ENCODE data around the gene COQ8B.
A peak's percentile ranks its signal among the peaks of the same experiment; 100 is the strongest.
"Not testable (repeated sequence)": the region's sequence is repeated elsewhere in the genome, so short reads cannot be mapped to it uniquely, and the experiment has no call there.

Gene COQ8B

DNA sequence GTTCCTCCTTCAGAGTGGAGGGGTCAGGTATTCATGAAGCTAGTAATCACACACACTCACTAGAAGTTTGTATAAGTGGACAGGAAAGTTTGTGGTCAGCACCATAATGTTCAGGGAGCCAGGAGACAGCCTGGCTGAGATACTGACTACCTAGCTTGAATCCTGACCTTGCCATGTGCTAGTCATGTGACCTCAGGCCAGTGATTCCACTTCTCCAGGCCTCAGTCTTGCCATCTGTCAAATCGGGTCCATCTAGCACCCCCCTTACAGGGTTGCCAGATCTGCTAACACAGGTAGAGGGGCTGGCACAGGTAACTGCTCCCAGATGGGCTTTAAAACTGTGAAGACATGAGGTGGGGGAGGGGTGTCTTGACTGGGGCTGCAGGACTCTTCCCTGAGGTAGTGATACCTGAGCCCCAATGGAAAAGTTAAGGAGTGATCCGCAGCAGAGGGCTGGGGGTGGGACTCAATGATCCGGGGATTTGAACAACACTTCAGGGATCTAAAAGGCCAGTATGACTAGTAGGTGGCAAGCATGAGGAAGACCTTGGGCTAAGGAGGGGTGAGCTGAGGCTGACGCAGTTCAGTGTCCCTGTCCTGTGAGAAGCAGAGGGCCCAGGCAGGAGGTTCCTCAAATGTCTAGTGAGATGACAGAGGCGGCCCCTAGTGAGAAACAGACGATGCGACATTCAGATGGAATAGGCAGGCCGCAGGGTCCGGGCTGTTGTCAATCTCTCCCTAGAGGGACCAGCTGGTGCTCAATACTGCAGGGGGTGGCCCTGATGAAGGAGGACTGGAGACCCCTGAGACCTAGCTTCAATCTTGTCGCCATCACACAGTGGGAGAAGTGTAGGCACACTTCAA is 25.1 kb upstream of the COQ8B start:
- no peak for DNase-seq

DNA sequence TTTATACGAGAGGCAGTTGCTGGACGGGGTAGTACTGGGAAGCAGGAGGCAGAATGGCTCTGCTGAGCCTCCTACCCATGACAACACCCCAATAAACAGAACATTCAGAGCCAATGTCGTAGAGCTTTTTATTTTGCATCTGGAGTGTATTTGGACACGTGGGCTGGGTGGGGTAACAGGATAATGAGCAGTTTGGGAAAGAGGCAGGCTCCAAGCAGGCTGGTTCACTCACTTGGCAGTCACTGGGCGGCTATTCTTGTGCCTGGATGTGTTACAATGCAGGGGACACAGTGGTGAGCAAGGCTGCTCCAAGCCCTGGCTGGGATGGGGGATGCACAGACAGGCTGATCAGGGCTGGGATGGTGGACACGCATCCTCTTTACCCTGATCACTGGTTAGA is 24.1 kb upstream of the COQ8B start:
- no peak for DNase-seq

DNA sequence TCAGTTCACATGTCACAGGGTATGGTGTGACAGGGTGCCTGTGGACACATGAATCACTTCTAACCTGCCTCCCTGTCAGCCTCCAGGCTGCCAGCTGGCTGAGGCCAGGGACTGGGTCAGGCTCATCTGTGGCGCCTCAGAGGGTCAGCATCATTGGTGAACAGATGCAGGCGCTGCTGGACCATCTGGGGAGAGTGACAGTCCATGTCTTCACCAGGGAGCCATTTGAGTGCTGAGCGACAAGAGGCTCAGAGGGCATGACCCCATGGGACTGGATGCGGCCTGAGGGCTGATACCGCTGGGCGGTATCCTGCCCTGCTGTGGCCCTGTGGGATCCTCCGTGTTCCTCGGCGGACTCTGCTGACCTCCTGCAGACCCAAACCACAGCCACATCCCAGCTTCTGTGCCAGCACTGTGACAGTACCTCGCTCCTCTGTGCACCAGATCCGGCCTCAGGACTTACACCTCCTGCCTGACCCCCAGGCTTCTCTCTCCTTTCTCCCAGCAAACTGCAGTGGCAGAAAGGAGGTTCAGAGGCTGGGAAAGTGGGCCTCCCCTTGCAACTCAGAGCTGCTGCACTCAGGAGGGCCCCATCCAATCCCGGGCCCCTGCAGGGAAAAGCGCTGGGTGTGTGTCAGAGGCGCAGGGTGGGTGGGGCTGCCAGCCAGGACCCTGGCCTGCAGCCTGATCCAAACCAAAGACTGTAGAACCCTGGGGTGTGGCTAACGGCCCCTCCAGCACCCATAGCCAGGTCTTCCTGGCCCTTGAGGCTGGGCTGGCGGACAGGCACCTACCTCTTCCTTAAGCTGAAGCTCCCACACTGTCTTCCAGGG is 23.4 kb upstream of the COQ8B start:
- no peak for DNase-seq

DNA sequence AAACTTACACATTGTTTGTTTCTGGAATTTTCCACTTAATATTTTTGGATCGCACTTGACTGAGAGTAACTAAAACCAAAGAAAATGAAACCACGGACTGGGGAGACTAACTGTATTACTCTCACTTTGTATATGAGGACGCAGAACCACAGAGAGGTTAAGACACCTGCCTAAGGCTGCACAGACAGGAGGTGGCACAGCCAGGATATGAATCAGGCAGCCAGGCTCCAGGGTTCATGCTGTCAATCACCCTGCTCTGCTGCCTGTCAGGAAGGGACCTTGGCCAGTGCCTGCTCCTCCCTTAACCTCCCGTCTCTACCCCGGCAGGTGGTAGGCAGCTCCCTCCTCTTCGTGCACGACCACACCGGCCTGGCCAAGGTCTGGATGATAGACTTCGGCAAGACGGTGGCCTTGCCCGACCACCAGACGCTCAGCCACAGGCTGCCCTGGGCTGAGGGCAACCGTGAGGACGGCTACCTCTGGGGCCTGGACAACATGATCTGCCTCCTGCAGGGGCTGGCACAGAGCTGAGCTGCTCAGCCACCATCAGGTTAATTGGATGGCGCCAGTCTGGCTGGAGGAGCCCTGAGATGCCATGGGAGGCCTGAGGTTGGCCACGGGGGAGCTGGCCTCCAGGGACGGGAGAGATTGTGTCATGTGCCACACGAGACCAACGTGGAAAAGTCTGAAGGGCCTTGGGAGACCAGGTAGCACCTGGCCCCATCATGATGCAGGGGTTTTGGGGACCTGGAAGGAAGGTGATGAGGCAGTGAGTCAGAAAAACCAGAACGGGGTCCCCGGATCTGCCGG is 22.5 kb upstream of the COQ8B start:
- no peak for DNase-seq

DNA sequence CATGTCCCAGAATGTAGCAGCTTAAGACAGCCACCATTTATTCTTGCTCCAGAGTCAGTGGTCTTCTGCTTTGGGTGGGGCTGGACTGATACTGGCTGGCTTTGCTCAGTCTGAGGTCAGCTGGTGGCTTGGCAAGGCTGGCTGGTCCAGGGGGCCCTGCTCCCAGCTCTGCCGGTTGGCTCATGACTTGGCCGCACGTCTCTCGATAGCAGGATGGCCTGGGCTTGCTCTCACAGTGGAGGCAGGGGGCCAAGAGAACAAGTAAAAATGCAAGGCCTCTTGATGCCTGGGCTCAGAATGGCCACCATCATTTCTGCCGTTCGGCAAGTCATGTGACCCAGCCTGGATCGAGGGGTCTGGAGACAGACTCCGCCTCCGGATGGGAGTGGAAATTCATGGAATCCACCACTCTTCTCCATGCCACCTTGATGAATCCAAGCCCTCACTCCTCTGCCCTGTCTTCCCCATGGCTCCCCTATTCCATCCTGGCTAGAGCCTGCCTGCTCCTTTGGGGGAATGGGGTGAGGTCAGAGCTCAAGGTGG is 20.5 kb upstream of the COQ8B start:
- no peak for DNase-seq

DNA sequence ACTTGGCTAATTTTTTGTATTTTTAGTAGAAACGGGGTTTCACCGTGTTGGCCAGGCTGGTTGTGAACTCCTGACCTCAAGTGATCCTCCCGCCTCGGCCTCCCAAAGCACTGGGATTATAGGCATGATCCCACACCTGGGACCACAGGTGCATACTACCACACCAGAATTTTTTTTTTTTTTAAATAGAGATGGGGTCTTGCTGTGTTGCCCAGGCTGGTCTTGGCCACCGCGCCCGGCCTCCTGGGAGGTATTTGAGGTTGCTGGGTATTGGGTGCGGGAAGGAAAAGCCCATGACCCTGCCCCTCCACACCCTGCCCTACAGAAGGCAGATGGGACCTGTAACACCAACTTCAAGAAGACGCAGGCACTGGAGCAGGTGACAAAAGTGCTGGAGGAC is 20.0 kb upstream of the COQ8B start:
- no peak for DNase-seq

DNA sequence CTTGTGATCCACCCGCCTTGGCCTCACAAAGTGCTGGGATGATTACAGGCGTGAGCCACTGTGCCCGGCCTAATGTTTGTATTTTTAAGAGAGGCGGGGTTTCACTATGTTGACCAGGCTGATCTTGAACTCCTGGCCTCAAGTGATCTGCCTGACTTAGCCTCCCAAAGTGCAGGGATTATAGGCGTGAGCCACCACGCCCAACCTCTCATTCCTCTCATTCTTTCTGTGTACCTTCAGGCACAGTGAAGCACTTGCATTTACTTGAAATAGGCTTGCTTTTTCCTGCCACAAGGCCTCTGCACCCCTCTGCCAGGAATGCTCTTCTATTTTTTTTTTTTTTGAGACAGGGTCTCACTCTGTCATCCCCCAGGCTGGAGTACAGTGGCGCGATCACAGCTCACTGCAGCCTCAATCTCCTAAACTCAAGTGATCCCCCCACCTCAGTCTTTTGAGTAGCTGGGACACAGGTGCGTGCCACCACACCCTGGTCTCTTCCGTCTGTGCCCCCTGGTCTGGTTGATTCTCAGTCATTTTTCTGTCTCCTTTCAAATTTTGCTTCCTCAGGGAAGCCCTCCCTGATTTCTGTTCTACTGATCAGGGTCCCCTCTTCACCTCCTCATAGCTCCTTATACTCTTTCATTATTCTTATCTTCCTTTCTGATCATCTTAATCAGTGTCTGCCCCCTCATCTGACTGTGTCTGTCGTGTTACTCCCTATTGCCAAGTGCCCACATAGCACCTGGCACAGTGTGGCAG is 18.5 kb upstream of the COQ8B start:
- DNase-seq, result no peak

DNA sequence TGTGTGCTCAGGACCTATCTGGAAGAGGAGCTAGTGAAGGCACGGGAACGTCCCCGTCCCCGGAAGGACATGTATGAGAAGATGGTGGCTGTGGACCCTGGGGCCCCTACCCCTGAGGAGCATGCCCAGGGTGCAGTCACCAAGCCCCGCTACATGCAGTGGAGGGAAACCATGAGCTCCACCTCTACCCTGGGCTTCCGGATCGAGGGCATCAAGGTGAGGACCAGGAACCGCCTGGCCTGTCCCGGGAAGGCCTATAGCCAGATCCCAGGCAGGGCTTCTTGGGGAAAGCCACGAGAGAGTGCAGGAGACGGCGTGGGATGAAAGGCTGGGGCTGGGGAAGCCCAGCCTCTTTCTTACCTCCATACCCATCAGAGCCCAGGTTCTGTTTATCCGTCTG is 16.5 kb upstream of the COQ8B start:
- DNase-seq, result no peak

DNA sequence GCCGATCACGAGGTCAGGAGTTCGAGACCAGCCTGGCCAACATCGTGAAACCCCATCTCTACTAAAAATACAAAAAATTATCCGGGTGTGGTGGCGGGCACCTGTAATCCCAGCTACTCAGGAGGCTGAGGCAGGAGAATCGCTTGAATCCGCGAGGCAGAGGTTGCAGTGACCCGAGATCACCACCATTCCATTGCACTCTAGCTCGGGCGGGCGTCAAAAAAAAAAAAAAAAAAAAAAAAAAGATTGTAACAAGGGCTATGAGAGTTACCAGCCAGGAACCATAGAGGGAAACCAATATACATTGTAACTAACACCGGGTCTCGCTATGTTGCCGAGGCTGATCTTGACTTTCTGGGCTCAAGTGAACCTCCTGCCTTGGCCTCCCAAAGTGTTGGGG is 15.6 kb upstream of the COQ8B start:
- not testable (repeated sequence) for DNase-seq

DNA sequence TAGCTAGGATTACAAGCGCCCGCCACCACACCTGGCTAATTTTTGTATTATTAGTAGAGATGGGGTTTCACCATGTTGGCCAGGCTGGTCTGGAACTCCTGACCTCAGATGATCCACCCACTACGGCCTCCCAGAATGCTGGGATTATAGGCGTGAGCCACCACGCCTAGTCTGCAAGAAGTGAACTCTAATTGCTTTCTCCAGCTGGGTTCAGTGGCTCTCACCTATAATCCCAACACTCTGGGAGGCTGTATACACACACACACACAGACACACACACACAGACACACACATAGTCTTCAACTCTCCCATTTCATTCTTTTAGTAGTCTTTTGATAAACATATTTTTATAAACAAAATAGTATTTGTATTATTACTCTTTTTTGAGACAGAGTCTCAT is 13.4 kb upstream of the COQ8B start:
- not testable (repeated sequence) for DNase-seq

DNA sequence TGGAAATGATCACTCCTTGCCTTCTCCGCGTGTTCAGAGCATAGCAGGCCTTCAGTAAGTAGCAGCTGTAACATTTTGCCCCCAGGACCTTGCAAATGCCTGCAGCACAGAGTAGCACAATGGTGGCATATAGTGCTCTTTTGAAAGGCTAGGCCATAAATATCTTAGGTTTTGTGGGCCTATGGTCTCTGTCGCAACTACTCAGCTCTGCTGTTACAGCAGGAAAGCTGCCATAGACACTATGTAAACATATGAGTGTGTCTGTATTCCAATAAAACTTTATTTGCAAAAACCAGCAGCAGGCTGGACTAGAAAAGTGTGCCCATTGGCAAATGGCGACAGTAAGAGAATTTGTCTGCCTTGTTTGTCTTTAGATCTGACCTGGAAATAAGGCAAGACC is 9.6 kb upstream of the COQ8B start:
- no peak for DNase-seq

DNA sequence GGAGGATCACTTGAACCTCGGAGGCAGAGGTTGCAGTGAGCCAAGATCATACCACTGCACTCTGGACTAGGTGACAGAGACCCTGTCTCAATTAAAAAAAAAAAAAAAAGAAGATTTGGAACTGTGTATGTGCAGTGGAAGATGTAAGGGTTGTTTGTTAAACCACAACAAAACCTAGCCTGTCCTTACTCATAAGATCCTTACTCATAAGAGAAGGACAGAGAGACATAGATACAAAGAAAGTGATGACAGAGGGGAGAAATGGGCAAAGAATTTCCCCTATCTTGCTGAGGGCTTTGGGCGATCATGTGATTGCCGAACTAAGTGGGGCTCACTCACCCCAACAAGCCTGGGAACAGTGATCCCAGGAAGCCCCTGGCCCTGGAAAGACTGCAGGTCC is 8.2 kb upstream of the COQ8B start:
- DNase-seq, result no peak

DNA sequence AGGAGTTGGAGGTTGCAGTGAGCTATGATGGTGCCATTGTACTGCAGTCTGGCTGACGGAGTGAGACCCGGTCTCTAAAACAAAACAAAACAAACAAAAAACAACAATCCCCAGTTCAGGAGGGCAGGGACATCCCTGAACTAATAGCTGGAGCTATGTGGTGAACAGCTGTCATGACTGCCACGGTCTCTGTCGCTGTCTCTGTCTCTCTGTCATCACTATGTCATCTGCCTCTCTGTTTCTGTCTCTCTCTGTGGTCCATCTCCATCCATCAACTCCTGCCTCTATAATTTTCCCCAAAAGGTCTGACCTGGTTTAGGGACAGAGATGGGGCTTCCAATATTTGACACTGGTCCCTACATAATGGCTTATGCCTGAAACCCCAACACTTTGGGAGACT is 7.6 kb upstream of the COQ8B start:
- DNase-seq, result no peak

DNA sequence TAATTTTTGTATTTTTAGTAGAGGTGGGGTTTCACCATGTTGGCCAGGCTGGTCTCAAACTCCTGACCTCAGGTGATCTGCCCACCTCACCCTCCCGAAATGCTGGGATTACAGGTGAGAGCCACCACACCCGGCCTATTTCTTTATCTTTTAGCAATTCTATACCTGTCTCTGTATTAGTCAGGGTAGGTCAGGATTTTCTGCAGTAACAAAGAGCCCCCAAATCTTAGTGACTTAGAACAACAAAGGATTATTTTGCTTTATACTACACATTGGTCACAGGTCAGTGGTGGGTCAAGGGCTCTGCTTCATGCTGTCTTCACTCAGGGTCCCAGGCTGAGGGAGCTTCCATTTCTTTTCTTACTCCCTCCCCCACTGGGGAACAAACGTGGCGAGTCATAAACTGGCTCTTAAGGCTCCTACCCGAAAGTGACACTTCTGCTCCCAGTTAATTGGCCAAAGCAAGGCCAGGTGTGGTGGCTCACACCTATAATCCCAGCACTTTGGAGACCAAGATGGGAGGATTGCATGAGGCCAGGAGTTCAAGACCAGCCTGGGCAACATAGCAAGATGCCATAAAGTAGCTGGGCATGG is 7.1 kb upstream of the COQ8B start:
- no peak for DNase-seq

DNA sequence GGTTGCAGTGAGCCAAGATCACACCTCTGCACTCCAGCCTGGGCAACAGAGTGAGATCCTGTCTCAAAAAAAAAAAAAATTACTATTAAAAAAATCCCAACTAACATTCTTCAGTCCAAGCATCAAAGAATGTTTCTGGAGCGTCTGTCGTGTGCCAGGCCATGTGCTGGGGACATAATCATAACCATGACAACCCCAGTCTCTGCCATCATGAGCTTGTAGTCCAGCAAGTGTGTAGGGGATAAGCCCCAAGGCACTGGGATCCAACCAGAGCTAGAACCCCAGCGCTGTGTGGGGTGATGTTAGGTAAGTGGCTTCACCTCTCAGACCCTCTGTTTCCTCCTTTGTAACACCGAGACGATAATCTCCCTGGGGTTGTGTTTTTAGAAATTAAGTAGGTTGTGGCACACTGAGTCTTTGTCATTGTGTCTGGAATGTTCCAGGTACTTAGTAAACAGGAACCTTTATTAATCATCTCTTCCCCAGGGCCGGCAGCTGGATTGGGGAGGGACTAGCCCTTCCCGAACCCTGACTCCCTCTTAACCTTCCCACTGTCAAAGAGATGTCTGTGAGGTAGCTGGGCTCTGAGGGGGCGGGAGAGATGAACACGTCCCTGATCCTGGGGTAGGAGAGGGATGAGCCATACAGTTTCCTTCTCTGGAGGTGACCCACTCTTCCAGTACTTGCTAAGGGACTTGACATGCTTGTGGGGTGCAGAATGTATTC is 5.4 kb upstream of the COQ8B start:
- peak; percentile 48 for DNase-seq

DNA sequence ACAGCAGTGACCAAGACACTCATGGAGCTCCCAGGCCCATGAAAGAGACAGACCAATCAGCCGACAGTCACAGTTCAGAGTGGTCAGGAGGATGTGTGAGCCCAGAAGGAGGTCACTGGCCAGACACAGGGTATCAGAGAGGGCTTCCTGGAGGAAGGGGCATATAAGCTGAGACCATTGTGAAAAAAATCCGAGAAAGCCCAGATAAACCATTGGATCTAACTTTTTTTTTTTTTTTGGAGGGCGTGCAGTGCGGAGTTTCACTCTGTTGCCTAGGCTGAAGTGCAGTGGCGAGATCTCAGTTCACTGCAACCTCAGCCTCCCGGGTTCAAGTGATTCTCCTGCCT is 4.4 kb upstream of the COQ8B start:
- DNase-seq, result no peak

DNA sequence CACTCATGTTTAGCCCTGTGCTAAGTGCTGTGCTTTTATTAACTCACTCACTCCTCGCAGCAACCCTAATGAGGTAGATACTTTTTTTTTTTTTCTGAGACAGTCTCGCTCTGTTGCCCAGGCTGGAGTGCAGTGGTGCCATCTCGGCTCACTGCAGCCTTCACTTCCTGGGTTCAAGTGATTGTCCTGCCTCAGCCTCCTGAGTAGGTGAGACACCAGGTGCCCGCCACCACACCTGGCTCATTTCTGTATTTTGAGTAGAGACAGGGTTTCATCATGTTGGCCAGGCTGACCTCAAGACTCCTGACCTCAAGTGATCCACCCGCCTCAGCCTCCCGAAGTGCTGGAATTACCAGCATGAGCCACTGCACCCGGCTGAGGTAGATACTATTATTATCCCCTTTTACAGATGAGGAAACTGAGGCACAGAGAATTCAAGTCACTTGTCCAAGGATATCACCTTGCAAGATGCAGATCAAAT is 2.8 kb upstream of the COQ8B start:
- no peak for DNase-seq

DNA sequence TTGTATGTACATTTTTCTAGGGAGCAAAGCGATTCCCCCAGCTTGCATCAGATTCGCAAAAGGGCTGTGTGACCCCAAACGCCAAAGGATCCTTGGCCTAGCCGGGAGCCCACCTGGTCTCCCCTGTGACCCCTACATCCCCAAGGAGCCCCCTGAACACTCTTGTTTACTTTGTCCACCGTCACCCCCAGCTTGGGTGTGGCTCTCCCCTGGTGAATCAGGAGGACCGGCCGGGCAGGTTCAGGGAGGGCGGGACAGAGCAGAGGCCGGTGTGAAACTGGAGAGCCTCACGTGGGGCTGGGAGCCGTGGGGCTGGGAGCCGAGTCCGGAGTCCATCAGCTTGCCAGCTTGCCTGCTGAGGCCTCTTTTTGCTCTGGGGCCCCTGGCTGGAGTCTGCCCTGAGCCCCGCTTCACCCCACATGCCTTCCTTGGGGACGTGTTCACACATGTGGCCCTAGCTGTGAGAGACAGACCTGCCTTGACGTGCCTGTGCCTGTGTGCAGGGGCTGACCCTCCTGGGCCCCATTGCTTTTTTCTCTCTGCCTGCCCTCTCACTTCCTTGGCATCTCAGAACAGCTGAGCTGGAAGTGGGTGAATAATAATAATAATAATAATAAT is 2.2 kb upstream of the COQ8B start:
- DNase-seq, result peak; percentile 33

DNA sequence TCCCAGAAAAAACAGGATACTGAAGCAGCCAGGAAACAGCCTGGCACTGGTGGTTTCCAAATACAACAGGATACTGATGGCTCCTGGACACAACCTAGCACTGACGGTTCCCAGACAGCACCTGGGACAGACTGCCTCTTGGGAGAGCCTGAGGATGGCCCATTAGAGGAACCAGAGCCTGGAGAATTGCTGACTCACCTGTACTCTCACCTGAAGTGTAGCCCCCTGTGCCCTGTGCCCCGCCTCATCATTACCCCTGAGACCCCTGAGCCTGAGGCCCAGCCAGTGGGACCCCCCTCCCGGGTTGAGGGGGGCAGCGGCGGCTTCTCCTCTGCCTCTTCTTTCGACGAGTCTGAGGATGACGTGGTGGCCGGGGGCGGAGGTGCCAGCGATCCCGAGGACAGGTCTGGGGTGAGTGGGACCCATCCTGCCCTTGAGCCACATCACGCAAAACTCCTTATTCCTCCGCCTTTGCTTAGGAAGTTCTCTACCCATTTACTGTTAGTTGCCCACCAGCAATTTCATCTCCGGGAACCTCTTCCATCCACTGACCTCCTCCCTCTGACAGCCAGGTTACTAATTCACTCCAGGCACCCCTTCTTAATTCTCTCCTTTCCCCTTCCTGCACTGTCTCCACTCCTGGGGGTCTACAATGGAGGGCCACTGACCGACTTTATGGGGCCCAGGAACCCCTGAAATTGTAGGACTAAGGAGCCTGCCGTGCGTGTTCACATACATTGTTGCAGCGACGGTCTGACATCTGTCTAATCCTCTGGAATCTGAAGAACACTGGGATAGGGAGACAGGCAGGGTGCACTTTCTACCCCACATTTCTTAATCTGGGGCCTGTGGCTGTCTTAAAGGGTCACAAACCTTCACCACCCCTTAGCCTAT is 1.4 kb upstream of the COQ8B start:
- peak; percentile 71 for DNase-seq
